Neural crest cell (in vitro differentiated cells): Measurements from ENCODE around the gene CYSTM1. TPM values are rescaled to one million over a fixed set of nuclear protein-coding genes. Genes with fewer than 3 reads are reported as not detected.

ENCODE experiments used
- DNase-seq: peaks from one replicate; pipeline ENCODE4 v3.0.0; 2021; ENCODE audit warnings: low read depth, mixed read lengths, low spot score
- H3K27ac Mint-ChIP-seq: one replicate; pipeline ENCODE4 v1.8.0; 2021; ENCODE audit warnings: mild to moderate bottlenecking, mixed read lengths; ENCODE audit not compliant: unreplicated experiment
- H3K27me3 Mint-ChIP-seq: 2 replicates; pipeline ENCODE4 v1.8.0; 2021; ENCODE audit warnings: low read depth, mild to moderate bottlenecking, mixed read lengths
- H3K36me3 Mint-ChIP-seq: 2 replicates; pipeline ENCODE4 v1.8.0; 2021; ENCODE audit warnings: low read depth, mild to moderate bottlenecking, mixed read lengths
- H3K4me1 Mint-ChIP-seq: 2 replicates; pipeline ENCODE4 v1.8.0; 2021; ENCODE audit warnings: mixed read lengths
- H3K4me3 Mint-ChIP-seq: one replicate; pipeline ENCODE4 v1.8.0; 2021; ENCODE audit warnings: mild to moderate bottlenecking, mixed read lengths
- H3K9me3 Mint-ChIP-seq: 2 replicates; pipeline ENCODE4 v1.8.0; 2021; ENCODE audit warnings: mixed read lengths
- CTCF ChIP-seq: fragments of 200-600 bp; sonication (generic); conservative IDR thresholded peaks from 2 replicates; pipeline ENCODE4 v1.5.0; 2021; ENCODE audit warnings: antibody characterized with exemption, mild to moderate bottlenecking
- total RNA-seq: library from RNA; stranded (reverse); gene quantifications from 2 replicates; pipeline ENCODE4 v1.2.1, GENCODE V29; 2021

CYSTM1 gene
- total RNA-seq, 1 donor from 2014 or later = 19.8 TPM

- Mint-ChIP-seq H3K27ac (no peak overlapping the region), H3K36me3 (no peaks in the 10 kb centered on the region), H3K27me3 (no peaks in the 10 kb centered on the region), H3K4me3 (no peak overlapping the region), H3K4me1 (no peaks in the 10 kb centered on the region), H3K9me3 (no peaks in the 10 kb centered on the region)
- TF ChIP-seq CTCF = no peak
- no peak for DNase-seq
These were observed 9.1 kb upstream of the CYSTM1 start for GRCh38 chr5:140165923-140166270.

GRCh38 chr5:140166911-140167310 lies 8.1 kb upstream of the CYSTM1 start:
- no peaks in the 10 kb centered on the region for H3K4me1 Mint-ChIP-seq
- H3K36me3 Mint-ChIP-seq = no peaks in the 10 kb centered on the region
- H3K9me3 Mint-ChIP-seq = no peaks in the 10 kb centered on the region
- DNase-seq = no peak
- no peak overlapping the region for H3K4me3 Mint-ChIP-seq
- peaks cover 4% of the 10 kb centered on the region for H3K27me3 Mint-ChIP-seq
- no peak overlapping the region for H3K27ac Mint-ChIP-seq
- no peak for TF ChIP-seq CTCF

- H3K4me1 Mint-ChIP-seq = no peaks in the 10 kb centered on the region
- DNase-seq = no peak
- H3K27me3 Mint-ChIP-seq = peaks cover 7% of the 10 kb centered on the region
- H3K27ac Mint-ChIP-seq = no peak overlapping the region
- no peak overlapping the region for H3K4me3 Mint-ChIP-seq
- no peaks in the 10 kb centered on the region for H3K9me3 Mint-ChIP-seq
- no peaks in the 10 kb centered on the region for H3K36me3 Mint-ChIP-seq
- TF ChIP-seq CTCF = no peak
These were observed 6.6 kb upstream of the CYSTM1 start for GRCh38 chr5:140168371-140168770.

GRCh38 chr5:140169410-140169809 lies 5.6 kb upstream of the CYSTM1 start:
- DNase-seq = no peak
- H3K4me1 Mint-ChIP-seq = peaks cover under 1% of the 10 kb centered on the region
- TF ChIP-seq CTCF = no peak
- no peak overlapping the region for H3K4me3 Mint-ChIP-seq
- no peak overlapping the region for H3K27ac Mint-ChIP-seq
- H3K27me3 Mint-ChIP-seq = peaks cover 11% of the 10 kb centered on the region
- H3K36me3 Mint-ChIP-seq = no peaks in the 10 kb centered on the region
- no peaks in the 10 kb centered on the region for H3K9me3 Mint-ChIP-seq

GRCh38 chr5:140172483-140172882 lies 2.5 kb upstream of the CYSTM1 start:
- TF ChIP-seq CTCF = no peak
- Mint-ChIP-seq H3K36me3 (no peaks in the 10 kb centered on the region), H3K4me1 (peaks cover 11% of the 10 kb centered on the region), H3K27me3 (peaks cover 15% of the 10 kb centered on the region), H3K27ac (no peak overlapping the region), H3K9me3 (no peaks in the 10 kb centered on the region), H3K4me3 (no peak overlapping the region)
- DNase-seq = no peak

GRCh38 chr5:140174014-140174413 lies 974 bp upstream of the CYSTM1 start:
- no peaks in the 10 kb centered on the region for H3K36me3 Mint-ChIP-seq
- no peaks in the 10 kb centered on the region for H3K9me3 Mint-ChIP-seq
- peak overlapping the region; percentile 95 for H3K4me3 Mint-ChIP-seq
- no peak for TF ChIP-seq CTCF
- no peak for DNase-seq
- H3K27ac Mint-ChIP-seq = no peak overlapping the region
- H3K27me3 Mint-ChIP-seq = peaks cover 15% of the 10 kb centered on the region
- peaks cover 11% of the 10 kb centered on the region for H3K4me1 Mint-ChIP-seq
